T-cell (primary cell): ENCODE results near the gene RTBDN. TPM values are rescaled to one million over a fixed set of nuclear protein-coding genes. Genes with fewer than 3 reads are reported as not detected.

Experiments
- ATAC-seq, 4 experiments: fragments of 200-7000 bp in 3 of 4; fragments of 150-1000 bp in 1 of 4; cut with Tn5 transposase; replicated peaks in 1 of 4; 1 replicate in 3 of 4; 2 replicates in 1 of 4; pipeline ENCODE4 v1.10.0; 2021; ENCODE audit warnings: moderate library complexity in 3 of 4, mild to moderate bottlenecking in 2 of 4, moderate number of reproducible peaks in 1 of 4
- CTCF ChIA-PET, 2 donors: fragments of 300-600 bp; sonication (Branson Sonifier 250); formaldehyde crosslinking; loops; one replicate each; lab custom pipeline; 2022; ENCODE audit warnings: antibody characterized with exemption in 2 of 2; lab: Charles Lee
- POLR2A ChIA-PET, 2 donors: fragments of 300-600 bp; sonication (Branson Sonifier 250); formaldehyde crosslinking; loops; one replicate each; lab custom pipeline; 2022; ENCODE audit warnings: antibody characterized with exemption in 2 of 2; lab: Charles Lee
- DNase-seq, 35 experiments: peaks; one replicate each; pipeline versions ENCODE4 v3.0.0 to v3.0.0-alpha.2; 2013 to 2023
- H3K27ac ChIP-seq: one replicate; pipeline ENCODE4 v1.5.1; 2013; ENCODE audit warnings: low read length
- H3K27me3 ChIP-seq, 2 experiments: replicated peaks in 1 of 2; 1 replicate in 1 of 2; 2 replicates in 1 of 2; pipeline versions ENCODE4 v1.6.1 to v1.7.0; 2013; ENCODE audit warnings: low read length in 1 of 2, mixed read lengths in 1 of 2; ENCODE audit not compliant: control insufficient read depth in 2 of 2, insufficient read depth in 2 of 2; ENCODE audit errors: extremely low read depth in 1 of 2
- H3K36me3 ChIP-seq, 2 donors: 1 replicate in 1 of 2; 2 replicates in 1 of 2; pipeline versions ENCODE4 v1.6.1 to v1.7.0; 2013; ENCODE audit warnings: low read length in 1 of 2; ENCODE audit not compliant: control insufficient read depth in 2 of 2, insufficient read depth in 1 of 2; ENCODE audit errors: extremely low read depth in 1 of 2
- H3K4me1 ChIP-seq, 2 experiments: 1 replicate in 1 of 2; 2 replicates in 1 of 2; pipeline versions ENCODE4 v1.6.1 to v1.7.0; 2013; ENCODE audit warnings: low read length in 2 of 2, mixed read lengths in 1 of 2; ENCODE audit not compliant: insufficient read depth in 2 of 2, control insufficient read depth in 1 of 2; ENCODE audit errors: extremely low read depth in 1 of 2
- H3K4me3 ChIP-seq, 2 donors: 1 replicate in 1 of 2; 2 replicates in 1 of 2; pipeline versions ENCODE4 v1.5.1 to v1.7.0; 2013; ENCODE audit warnings: mild to moderate bottlenecking in 2 of 2, low read length in 1 of 2, moderate library complexity in 1 of 2; ENCODE audit not compliant: control insufficient read depth in 1 of 2; ENCODE audit errors: extremely low read depth in 1 of 2
- H3K9me3 ChIP-seq: 2 replicates; pipeline ENCODE4 v1.7.0; 2013
- H3K27ac Mint-ChIP-seq, 2 donors: one replicate each; pipeline ENCODE4 v1.8.0; 2020 to 2021; ENCODE audit warnings: mild to moderate bottlenecking in 2 of 2, mixed read lengths in 2 of 2
- H3K27me3 Mint-ChIP-seq, 2 donors: one replicate each; pipeline ENCODE4 v1.8.0; 2021 to 2022; ENCODE audit warnings: mixed read lengths in 2 of 2
- H3K36me3 Mint-ChIP-seq: one replicate; pipeline ENCODE4 v1.8.0; 2021; ENCODE audit warnings: mixed read lengths
- H3K4me1 Mint-ChIP-seq, 3 donors: one replicate each; pipeline ENCODE4 v1.8.0; 2020 to 2022; ENCODE audit warnings: mixed read lengths in 3 of 3, mild to moderate bottlenecking in 1 of 3
- H3K4me3 Mint-ChIP-seq, 3 donors: one replicate each; pipeline ENCODE4 v1.8.0; 2020 to 2022; ENCODE audit warnings: mild to moderate bottlenecking in 3 of 3, mixed read lengths in 3 of 3, moderate library complexity in 3 of 3
- H3K9me3 Mint-ChIP-seq, 3 donors: one replicate each; pipeline ENCODE4 v1.8.0; 2020 to 2022; ENCODE audit warnings: mixed read lengths in 3 of 3
- WGBS: methylation state at CpG from one replicate; pipeline ENCODE4 v1.1.5; 2013; ENCODE audit warnings: missing lambda C conversion rate; ENCODE audit not compliant: insufficient coverage; 5-methylcytosine and 5-hydroxymethylcytosine counted together
- total RNA-seq, 35 experiments: library from RNA in 6 of 35; stranded (reverse) in 6 of 35; fragments of 120-200 nt in 1 of 35; gene quantifications; one replicate each; pipeline versions ENCODE4 v1.2.1 to v1.2.4 and lab custom pipeline; 2013 to 2026

The RTBDN gene
- total RNA-seq, 5 donors from 2014 or later (not counting 1 experiment from before 2014, with no cell fraction given) = not detected

DNA sequence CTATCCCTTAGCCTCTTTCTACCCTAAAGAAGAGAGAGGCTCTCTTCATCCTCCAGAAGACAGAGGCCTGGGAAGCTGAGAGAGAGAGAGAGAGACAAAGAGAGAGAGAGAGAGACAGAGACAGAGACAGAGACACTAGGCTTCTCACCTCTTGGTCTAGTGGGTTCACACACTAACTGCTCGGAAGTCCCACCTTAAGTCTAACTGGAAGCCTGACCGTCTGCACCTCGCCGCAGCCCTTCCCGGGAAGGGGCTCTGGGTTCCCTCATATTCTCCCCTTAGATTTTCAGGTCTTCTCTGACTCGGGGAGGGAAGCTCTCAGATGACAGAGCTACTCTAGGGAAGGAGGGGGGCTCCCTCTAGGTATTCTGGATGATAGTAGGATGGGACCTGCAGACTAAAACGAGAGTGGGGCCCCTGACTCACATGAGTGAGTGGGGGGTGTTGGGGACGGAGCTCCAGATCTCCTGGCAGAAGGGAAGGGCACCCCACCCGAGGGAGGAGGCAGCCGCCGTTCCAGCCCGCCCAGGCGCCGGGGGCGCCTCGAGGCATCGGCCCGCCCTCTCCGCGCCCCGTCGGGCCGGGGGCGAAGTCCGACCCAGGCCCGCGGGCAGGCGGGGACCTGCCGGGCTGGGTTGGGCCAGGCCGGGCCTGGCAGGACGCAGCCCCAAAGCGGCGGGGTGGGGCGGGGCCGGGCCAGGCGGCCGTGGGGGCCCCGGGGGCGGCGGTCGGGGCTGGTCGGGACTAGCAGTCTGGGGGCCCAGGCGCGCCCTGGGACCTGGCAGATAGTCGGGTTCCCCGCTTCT is 45.1 kb downstream of the RTBDN start:
- Histone ChIP-seq H3K36me3 (no peaks in the 10 kb centered on the region), H3K4me3 (peak overlapping the region in 1 of 2 donors; percentile 100), H3K27ac (peak overlapping the region; percentile 98), H3K27me3 (no peaks in the 10 kb centered on the region), H3K4me1 (peaks cover 34 to 60% of the 10 kb centered on the region in 2 experiments), H3K9me3 (no peaks in the 10 kb centered on the region)
- Mint-ChIP-seq H3K27ac (peak overlapping the region; percentile 96 to 97), H3K27me3 (no peaks in the 10 kb centered on the region), H3K36me3 (no peaks in the 10 kb centered on the region), H3K9me3 (no peaks in the 10 kb centered on the region), H3K4me1 (peaks cover 21 to 30% (median 30%) of the 10 kb centered on the region in 3 donors), H3K4me3 (peak overlapping the region; percentile 73 to 92 (median 92))
- DNase-seq = peak in 2 of 35 experiments; percentile 15 to 53
- no peak for ATAC-seq
- ChIA-PET CTCF (interaction anchor here in 1 of 2 donors (0.6 kb wide), 1 partner anchor 13 kb away, joined by 4 read pairs; no protein-coding TSS in a partner anchor), POLR2A (no interaction called here)
- WGBS = 2% methylated on average over 40 of the region's 46 CpGs

DNA sequence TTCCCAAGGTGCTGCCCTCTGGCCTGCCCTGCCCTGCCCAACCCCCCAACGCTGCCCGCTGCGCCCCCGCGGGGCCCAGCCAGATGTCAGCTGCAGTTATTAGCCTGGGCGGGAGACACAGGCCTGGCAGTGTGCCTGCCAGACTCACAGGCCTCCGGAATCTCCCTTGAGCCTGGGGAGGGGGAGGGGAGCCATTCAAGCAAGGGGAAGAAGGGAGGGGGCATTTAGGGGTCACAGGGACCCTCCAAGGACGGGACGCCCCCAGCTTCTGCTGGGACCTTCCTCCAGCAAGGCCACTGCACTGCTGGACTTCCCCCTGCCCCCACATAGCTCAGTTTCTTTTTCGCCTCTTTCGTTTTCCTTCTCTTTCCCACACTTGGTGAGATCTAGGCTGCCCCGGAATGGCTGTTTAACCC is 45.7 kb downstream of the RTBDN start:
- no peaks in the 10 kb centered on the region for H3K36me3 ChIP-seq
- Mint-ChIP-seq H3K9me3 (no peaks in the 10 kb centered on the region), H3K4me1 (peaks cover 17 to 27% (median 26%) of the 10 kb centered on the region in 3 donors), H3K27ac (peak overlapping the region; percentile 96 to 97), H3K27me3 (no peaks in the 10 kb centered on the region), H3K4me3 (peak overlapping the region; percentile 73 to 92 (median 77)), H3K36me3 (no peaks in the 10 kb centered on the region)
- H3K9me3 ChIP-seq = no peaks in the 10 kb centered on the region
- ChIA-PET CTCF (no interaction called here), POLR2A (no interaction called here)
- DNase-seq (peak in 19 of 35 experiments; percentile 33 to 79 (median 54)), ATAC-seq (no peak)
- no peaks in the 10 kb centered on the region for H3K27me3 ChIP-seq
- H3K4me3 ChIP-seq = no peak overlapping the region
- peak overlapping the region; percentile 98 for H3K27ac ChIP-seq
- 40% methylated on average over 1 of the region's 12 CpGs for WGBS
- peaks cover 34 to 60% of the 10 kb centered on the region in 2 experiments for H3K4me1 ChIP-seq

DNA sequence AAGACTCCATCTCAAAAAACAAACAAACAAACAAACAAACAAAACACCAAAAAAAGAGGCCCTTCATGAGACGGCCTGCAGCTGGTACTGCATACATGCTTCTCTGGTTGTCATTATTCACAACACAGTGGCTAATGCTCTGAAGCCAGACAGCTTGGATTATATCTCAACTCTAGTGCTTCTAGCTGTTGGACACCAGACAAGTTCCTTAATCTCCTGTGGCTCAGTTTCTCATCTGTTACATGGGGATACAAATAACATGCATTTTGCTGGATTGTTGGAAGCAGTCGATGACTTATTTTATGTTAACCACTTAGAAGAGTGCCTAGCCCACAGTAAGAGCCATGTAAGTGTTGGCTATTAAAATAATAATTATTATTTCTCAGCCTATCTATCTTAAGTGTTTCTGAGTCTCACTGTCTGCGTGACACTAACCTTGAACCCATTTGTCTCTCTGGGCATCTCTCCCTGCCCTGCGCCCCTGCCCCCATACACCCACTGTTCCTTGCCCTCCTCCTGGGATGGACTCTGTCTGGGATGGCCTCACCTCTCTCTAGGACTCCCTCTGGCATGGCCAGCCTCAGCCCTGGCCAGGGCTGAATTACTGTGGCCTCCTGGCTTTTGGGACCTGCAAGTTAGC is 46.2 kb downstream of the RTBDN start:
- Histone ChIP-seq H3K4me1 (peaks cover 39 to 65% of the 10 kb centered on the region in 2 experiments), H3K9me3 (no peaks in the 10 kb centered on the region), H3K27ac (peak overlapping the region; percentile 98), H3K36me3 (no peaks in the 10 kb centered on the region), H3K27me3 (no peaks in the 10 kb centered on the region), H3K4me3 (no peak overlapping the region)
- Mint-ChIP-seq H3K4me1 (peaks cover 17 to 32% (median 30%) of the 10 kb centered on the region in 3 donors), H3K4me3 (no peak overlapping the region), H3K36me3 (no peaks in the 10 kb centered on the region), H3K27ac (peak overlapping the region; percentile 96 to 97), H3K9me3 (no peaks in the 10 kb centered on the region), H3K27me3 (no peaks in the 10 kb centered on the region)
- DNase-seq = no peak
- ChIA-PET POLR2A (no interaction called here), CTCF (no interaction called here)
- WGBS = 86% methylated on average over 3 of the region's 4 CpGs
- ATAC-seq = no peak

DNA sequence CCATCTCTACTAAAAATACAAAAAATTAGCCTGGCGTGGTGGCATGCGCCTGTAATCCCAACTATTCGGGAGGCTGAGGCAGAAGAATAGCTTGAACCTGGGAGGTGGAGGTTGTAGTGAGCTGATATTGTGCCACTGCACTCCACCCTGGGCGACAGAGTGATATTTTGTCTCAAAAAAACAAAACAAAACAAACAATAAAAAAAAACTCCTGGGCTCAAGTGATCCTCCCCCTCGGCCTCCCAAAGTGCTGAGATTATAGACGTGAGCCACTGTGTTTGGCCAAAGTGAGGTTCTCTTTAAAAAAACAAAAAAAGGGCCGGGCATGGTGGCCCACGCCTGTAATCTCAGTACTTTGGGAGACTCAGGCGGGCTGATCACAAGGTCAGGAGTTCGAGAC is 46.9 kb downstream of the RTBDN start:
- DNase-seq (no peak), ATAC-seq (no peak)
- ChIA-PET CTCF (no interaction called here), POLR2A (no interaction called here)
- Mint-ChIP-seq H3K4me1 (peaks cover 17 to 32% (median 30%) of the 10 kb centered on the region in 3 donors), H3K27ac (peak overlapping the region; percentile 96 to 97), H3K9me3 (no peaks in the 10 kb centered on the region), H3K4me3 (no peak overlapping the region), H3K27me3 (no peaks in the 10 kb centered on the region), H3K36me3 (no peaks in the 10 kb centered on the region)
- 84% methylated on average over 5 of the region's 10 CpGs for WGBS
- no peaks in the 10 kb centered on the region for H3K36me3 ChIP-seq
- no peaks in the 10 kb centered on the region for H3K9me3 ChIP-seq
- peaks cover 41 to 72% of the 10 kb centered on the region in 2 experiments for H3K4me1 ChIP-seq
- no peak overlapping the region for H3K4me3 ChIP-seq
- H3K27me3 ChIP-seq = no peaks in the 10 kb centered on the region
- H3K27ac ChIP-seq = no peak overlapping the region

DNA sequence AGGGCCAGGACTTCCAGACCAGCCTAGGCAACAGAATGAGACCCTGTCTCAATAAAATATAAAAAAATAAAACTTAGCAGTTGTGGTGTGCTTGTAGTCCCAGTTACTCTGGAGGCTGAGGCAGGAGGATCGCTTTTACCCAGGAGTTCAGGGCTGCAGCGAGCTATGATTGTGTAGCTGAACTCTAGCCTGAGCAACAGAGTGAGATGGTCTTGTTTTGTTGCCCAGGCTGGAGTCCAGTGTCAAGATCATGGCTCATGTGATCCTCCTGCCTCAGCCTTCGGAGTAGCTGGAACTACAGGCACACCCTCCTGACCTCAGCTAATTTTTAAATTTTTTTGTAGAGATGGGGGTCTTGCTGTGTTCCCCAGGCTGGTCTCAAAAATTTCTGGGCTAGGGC is 47.4 kb downstream of the RTBDN start:
- H3K36me3 Mint-ChIP-seq = no peaks in the 10 kb centered on the region
- Histone ChIP-seq H3K4me1 (peaks cover 41 to 75% of the 10 kb centered on the region in 2 experiments), H3K27me3 (no peaks in the 10 kb centered on the region), H3K9me3 (no peaks in the 10 kb centered on the region), H3K4me3 (no peak overlapping the region), H3K27ac (peak overlapping the region; percentile 100), H3K36me3 (no peaks in the 10 kb centered on the region)
- ChIA-PET CTCF (no interaction called here), POLR2A (no interaction called here)
- H3K9me3 Mint-ChIP-seq = no peaks in the 10 kb centered on the region
- H3K4me3 Mint-ChIP-seq = no peak overlapping the region
- peak overlapping the region; percentile 74 to 97 for H3K27ac Mint-ChIP-seq
- ATAC-seq = no peak
- peaks cover 21 to 36% (median 35%) of the 10 kb centered on the region in 3 donors for H3K4me1 Mint-ChIP-seq
- DNase-seq = no peak
- WGBS = 100% methylated on average over 2 of the region's 3 CpGs
- H3K27me3 Mint-ChIP-seq = no peaks in the 10 kb centered on the region

DNA sequence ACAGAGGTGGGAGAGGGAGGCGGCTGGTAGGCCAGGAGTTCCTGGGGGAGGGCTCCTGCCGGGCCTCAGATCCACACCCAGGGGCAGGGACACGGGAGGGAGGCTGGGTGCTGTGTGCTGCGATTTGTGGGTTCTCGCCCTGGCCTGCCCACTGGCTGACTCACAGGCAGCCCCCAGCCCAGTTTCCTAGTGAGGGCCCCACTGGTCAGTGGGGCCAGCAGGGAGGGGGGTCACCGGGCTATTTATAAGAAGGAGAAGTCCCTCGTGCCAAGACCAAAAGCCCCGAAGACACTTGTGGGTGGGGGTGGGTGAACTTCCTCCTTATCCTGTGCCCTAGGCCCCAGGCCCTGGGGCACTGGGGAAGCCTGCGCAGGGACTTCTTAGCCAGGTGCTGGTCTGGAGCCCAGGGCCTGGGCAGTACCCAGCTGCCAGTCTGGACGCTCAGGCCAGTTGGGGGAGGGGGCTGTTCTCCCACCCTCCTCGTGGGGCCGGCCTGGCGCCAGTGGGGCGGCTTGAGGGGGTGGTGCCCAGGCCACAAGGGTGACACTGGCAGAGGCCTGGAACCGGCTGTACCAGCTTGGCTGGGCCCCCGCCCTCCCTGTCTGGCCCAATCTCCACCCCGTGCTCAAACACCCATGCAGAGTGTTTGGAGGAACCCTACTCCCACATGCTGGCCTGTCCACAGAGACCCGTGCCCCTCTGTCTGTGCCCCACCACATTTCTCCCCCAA is 48.1 kb downstream of the RTBDN start:
- Histone ChIP-seq H3K4me1 (peaks cover 46 to 82% of the 10 kb centered on the region in 2 experiments), H3K4me3 (no peak overlapping the region), H3K9me3 (no peaks in the 10 kb centered on the region), H3K27ac (peak overlapping the region; percentile 100), H3K36me3 (no peaks in the 10 kb centered on the region), H3K27me3 (no peaks in the 10 kb centered on the region)
- POLR2A ChIA-PET = no interaction called here
- H3K9me3 Mint-ChIP-seq = no peaks in the 10 kb centered on the region
- no peak overlapping the region for H3K4me3 Mint-ChIP-seq
- CTCF ChIA-PET = no interaction called here
- H3K27me3 Mint-ChIP-seq = no peaks in the 10 kb centered on the region
- DNase-seq (peak in 4 of 35 experiments; percentile 15 to 61 (median 28)), ATAC-seq (no peak)
- 30% methylated on average over 8 of the region's 18 CpGs for WGBS
- peaks cover 27 to 42% (median 35%) of the 10 kb centered on the region in 3 donors for H3K4me1 Mint-ChIP-seq
- no peaks in the 10 kb centered on the region for H3K36me3 Mint-ChIP-seq
- H3K27ac Mint-ChIP-seq = peak overlapping the region; percentile 74 to 97
